Measurements from ENCODE around the gene LRMDA. TPM values are rescaled to one million over a fixed set of nuclear protein-coding genes. Genes with fewer than 3 reads are reported as not detected.
A peak's percentile ranks its signal among the peaks of the same experiment; 100 is the strongest.

The LRMDA gene
- total RNA-seq, 1 donor = under 0.01 TPM

DNA sequence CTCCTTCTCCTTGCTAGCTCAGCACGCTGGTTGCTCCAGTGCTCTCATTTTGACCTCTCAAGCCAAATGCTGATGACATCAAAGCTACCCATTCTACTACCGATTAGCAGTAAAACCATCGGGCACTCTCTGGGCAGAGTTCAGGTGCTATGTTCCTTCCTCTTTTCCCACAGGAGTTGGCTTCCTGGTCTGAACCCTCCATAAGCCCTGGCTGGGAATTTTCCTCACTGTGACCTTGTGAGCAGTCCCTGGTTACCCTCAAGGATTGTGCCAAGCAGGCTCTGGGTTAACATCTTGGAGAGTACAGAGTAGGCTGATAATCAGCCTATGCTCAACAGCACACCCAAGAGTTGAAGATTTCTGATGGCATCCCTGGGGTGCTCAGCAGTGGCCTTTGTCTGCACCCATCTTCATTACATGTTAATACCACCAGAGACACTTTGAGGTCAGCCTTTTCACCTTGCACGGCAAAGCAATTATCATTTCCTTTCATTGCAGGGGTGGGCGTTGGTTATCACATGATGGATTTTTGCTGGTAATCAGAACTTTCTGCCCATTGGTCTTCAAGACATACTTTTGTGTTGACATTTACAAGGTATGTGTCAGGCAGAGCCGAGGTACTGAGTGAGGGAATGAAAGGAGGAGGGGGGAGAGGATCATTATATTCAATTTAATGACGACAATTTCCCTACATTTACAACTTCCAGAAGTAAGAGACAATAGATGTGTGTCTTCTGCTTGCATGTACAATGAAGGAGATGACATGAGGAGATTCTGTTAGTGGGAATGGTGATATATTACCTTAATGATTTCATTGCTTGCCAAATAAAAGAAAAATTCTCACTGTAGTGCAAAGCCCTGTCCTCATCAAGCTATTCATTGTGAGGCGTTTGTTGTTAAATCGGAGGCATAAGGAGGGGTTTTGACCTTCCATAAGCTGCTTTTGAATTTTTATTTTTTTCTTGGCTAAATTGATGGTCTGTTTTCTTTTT lies 452.0 kb downstream of the LRMDA start:
- no peak for DNase-seq (ENCODE audit: low read depth)
- TF ChIP-seq, protein P1, sequence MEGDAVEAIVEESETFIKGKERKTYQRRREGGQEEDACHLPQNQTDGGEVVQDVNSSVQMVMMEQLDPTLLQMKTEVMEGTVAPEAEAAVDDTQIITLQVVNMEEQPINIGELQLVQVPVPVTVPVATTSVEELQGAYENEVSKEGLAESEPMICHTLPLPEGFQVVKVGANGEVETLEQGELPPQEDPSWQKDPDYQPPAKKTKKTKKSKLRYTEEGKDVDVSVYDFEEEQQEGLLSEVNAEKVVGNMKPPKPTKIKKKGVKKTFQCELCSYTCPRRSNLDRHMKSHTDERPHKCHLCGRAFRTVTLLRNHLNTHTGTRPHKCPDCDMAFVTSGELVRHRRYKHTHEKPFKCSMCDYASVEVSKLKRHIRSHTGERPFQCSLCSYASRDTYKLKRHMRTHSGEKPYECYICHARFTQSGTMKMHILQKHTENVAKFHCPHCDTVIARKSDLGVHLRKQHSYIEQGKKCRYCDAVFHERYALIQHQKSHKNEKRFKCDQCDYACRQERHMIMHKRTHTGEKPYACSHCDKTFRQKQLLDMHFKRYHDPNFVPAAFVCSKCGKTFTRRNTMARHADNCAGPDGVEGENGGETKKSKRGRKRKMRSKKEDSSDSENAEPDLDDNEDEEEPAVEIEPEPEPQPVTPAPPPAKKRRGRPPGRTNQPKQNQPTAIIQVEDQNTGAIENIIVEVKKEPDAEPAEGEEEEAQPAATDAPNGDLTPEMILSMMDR (IDR thresholded peaks at IDR 0.05; ENCODE audit: insufficient read depth, low read depth, low read length) = no peak
- no peak overlapping the region for H3K4me3 ChIP-seq (ENCODE audit: low read depth, low read length)

DNA sequence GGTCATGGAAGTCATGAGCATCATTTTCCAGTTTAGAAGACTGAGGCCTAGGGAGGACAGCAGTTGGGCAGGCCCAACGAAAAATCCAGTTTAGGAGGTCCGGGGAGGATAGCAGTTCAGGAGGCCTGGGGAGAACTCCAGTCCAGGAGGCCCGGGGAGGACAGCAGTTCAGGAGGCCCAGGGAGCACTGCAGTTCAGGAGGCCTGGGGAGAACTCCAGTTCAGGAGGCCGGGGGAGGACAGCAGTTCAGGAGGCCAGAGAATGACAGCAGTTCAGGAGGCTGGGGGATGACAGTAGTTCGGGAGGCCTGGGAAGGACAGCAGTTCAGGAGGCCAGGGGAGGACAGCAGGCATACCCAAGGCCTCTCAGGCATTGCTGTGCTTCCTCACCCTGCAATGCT lies 453.4 kb downstream of the LRMDA start:
- no peak overlapping the region for H3K4me3 ChIP-seq (ENCODE audit: low read depth, low read length)
- TF ChIP-seq, protein P1 (IDR thresholded peaks at IDR 0.05; ENCODE audit: insufficient read depth, low read depth, low read length) = no peak
- DNase-seq (ENCODE audit: low read depth) = no peak

GRCh38 chr10:75887369-75887768 lies 455.9 kb downstream of the LRMDA start:
- H3K4me3 ChIP-seq (ENCODE audit: low read depth, low read length) = no peak overlapping the region
- TF ChIP-seq, protein P1 (IDR thresholded peaks at IDR 0.05; ENCODE audit: insufficient read depth, low read depth, low read length) = no peak
- no peak for DNase-seq (ENCODE audit: low read depth)

- TF ChIP-seq, protein P1 (IDR thresholded peaks at IDR 0.05; ENCODE audit: insufficient read depth, low read depth, low read length) = no peak
- no peak overlapping the region for H3K4me3 ChIP-seq (ENCODE audit: low read depth, low read length)
Observed at GRCh38 chr10:75887992-75888680, 456.7 kb downstream of the LRMDA start.

GRCh38 chr10:75889051-75889450 lies 457.6 kb downstream of the LRMDA start:
- TF ChIP-seq, protein P1 (IDR thresholded peaks at IDR 0.05; ENCODE audit: insufficient read depth, low read depth, low read length) = no peak
- no peak overlapping the region for H3K4me3 ChIP-seq (ENCODE audit: low read depth, low read length)
- no peak for DNase-seq (ENCODE audit: low read depth)

More at GRCh38 chr10:75887992-75888680, 456.7 kb downstream of the LRMDA start:
- no peak for DNase-seq (ENCODE audit: low read depth)

DNA sequence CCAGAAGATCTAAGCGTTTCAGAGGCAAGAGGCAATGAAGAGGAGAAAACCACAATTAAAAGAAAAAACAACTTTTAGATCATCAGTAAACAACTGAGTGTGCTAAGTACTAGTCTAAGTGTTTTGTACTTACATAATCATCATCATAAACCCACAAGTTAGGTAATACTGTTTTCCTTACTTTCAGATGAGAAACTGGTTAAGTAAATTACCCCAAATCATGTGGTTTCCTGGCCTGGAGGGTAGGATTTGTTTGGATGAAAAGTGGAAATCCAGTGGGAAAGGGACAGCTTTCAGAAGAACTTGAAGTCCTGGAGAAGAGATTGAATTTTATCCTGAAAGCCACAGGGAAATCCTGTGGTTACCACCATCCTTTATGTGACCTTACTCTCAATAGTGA lies 463.3 kb downstream of the LRMDA start:
- H3K4me3 ChIP-seq (ENCODE audit: low read depth, low read length) = no peak overlapping the region
- TF ChIP-seq, protein P1 (IDR thresholded peaks at IDR 0.05; ENCODE audit: insufficient read depth, low read depth, low read length) = no peak
- peak; percentile 31 for DNase-seq (ENCODE audit: low read depth)

All from fibroblast of villous mesenchyme (primary cell).